ENCODE data around the gene WASF3. TPM values are rescaled to one million over a fixed set of nuclear protein-coding genes. Genes with fewer than 3 reads are reported as not detected.
A peak's percentile ranks its signal among the peaks of the same experiment; 100 is the strongest.

Gene WASF3
- total and polyA plus RNA-seq, 2 experiments from 2014 or later, result 9.9 to 20.7 TPM

DNA sequence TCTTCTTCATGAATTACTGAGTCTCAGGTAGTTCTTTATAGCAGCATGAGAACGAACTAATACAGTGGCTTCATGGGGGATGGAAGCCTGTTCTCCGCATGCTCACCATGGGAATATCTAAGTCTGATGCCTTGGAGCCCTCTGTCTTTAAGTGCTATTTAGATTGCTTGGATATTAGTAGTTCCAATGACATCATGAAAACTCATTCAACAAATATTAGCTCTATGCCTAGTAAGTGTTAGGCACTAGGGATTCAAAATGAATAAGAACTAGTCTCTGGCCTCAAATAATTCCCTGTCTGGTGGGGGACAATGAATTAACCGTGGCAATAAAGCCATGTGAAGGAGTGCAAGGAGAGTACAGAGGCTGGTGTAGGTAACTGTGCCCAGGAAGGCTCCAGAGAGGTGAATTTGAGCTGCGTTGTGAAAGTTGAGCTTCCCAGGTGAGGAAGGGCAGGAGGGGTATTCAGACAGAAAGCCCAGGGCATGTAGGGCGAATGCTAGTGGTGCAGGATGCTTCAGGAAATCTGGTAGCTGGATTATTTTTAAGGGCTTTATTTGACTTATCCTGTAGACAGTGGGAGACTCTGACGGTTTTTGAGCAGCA, 6.1 kb upstream of the WASF3 start:
- Mint-ChIP-seq H3K4me3 (no peak overlapping the region), H3K27me3 (ENCODE audit: insufficient read depth, low read depth, poor library complexity) (peaks cover 3% of the 10 kb centered on the region), H3K27ac (no peak overlapping the region), H3K36me3 (ENCODE audit: low read depth) (no peaks in the 10 kb centered on the region), H3K9me3 (peaks cover 9% of the 10 kb centered on the region), H3K4me1 (no peaks in the 10 kb centered on the region)
- Histone ChIP-seq H3K4me2 (no peak overlapping the region), H3K27ac (ENCODE audit: low read depth) (no peak overlapping the region), H3K9me2 (ENCODE audit: insufficient read depth) (no peaks in the 10 kb centered on the region; the same call in 1 of the 2 replicates), H3K27me3 (ENCODE audit: insufficient read depth) (peaks cover 6% of the 10 kb centered on the region; the same call in 1 of the 2 replicates), H3K36me3 (ENCODE audit: insufficient read depth) (no peaks in the 10 kb centered on the region), H3K4me3 (no peak overlapping the region), H3K4me1 (ENCODE audit: insufficient read depth) (0 out of 2 replicates have a peak, but pooled peaks cover under 1% of the 10 kb centered on the region), H4K20me1 (replicated peaks; ENCODE audit: insufficient read depth) (no peaks in the 10 kb centered on the region), H3K79me2 (replicated peaks; ENCODE audit: insufficient read depth) (no peaks in the 10 kb centered on the region), H2AFZ (peak overlapping the region; percentile 21; the same call in 1 of the 2 replicates), H3F3A (replicated peaks; ENCODE audit: low read depth) (no peaks in the 10 kb centered on the region)
- ATAC-seq (no peak), DNase-seq (ENCODE audit: low spot score) (no peak)
- TF ChIP-seq ZNF462 (CRISPR knock-in tag; IDR thresholded peaks at IDR 0.05) (no peak), EZH2phosphoT487 (IDR thresholded peaks at IDR 0.05; ENCODE audit: unreplicated experiment) (no peak), NANOG (IDR thresholded peaks at IDR 0.05; ENCODE audit: borderline replicate concordance) (no peak), ZNF331 (CRISPR knock-in tag; IDR thresholded peaks at IDR 0.05; ENCODE audit: low read depth) (no peak), JUNB (IDR thresholded peaks at IDR 0.05; ENCODE audit: unreplicated experiment) (no peak), CREB1 (CRISPR knock-in tag; IDR thresholded peaks at IDR 0.05; ENCODE audit: low read depth) (no peak), ZNF114 (CRISPR knock-in tag; IDR thresholded peaks at IDR 0.05) (no peak), ETS1 (IDR thresholded peaks at IDR 0.05) (no peak), POLR2AphosphoS5 (IDR thresholded peaks at IDR 0.05; ENCODE audit: low read depth) (no peak), CTCF (conservative IDR thresholded peaks at IDR 0.05; ENCODE audit: low read depth in 2 of 2) (no peak), STAT1 (IDR thresholded peaks at IDR 0.05; ENCODE audit: unreplicated experiment) (no peak), EZH2 (IDR thresholded peaks at IDR 0.05; ENCODE audit: low read depth, unreplicated experiment) (no peak)
- TF ChIP-seq, protein P1, sequence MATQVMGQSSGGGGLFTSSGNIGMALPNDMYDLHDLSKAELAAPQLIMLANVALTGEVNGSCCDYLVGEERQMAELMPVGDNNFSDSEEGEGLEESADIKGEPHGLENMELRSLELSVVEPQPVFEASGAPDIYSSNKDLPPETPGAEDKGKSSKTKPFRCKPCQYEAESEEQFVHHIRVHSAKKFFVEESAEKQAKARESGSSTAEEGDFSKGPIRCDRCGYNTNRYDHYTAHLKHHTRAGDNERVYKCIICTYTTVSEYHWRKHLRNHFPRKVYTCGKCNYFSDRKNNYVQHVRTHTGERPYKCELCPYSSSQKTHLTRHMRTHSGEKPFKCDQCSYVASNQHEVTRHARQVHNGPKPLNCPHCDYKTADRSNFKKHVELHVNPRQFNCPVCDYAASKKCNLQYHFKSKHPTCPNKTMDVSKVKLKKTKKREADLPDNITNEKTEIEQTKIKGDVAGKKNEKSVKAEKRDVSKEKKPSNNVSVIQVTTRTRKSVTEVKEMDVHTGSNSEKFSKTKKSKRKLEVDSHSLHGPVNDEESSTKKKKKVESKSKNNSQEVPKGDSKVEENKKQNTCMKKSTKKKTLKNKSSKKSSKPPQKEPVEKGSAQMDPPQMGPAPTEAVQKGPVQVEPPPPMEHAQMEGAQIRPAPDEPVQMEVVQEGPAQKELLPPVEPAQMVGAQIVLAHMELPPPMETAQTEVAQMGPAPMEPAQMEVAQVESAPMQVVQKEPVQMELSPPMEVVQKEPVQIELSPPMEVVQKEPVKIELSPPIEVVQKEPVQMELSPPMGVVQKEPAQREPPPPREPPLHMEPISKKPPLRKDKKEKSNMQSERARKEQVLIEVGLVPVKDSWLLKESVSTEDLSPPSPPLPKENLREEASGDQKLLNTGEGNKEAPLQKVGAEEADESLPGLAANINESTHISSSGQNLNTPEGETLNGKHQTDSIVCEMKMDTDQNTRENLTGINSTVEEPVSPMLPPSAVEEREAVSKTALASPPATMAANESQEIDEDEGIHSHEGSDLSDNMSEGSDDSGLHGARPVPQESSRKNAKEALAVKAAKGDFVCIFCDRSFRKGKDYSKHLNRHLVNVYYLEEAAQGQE (IDR thresholded peaks at IDR 0.05; ENCODE audit: unreplicated experiment), result no peak

All from GM23338 (cell line).